Epithelial cell of esophagus (primary cell): Measurements from ENCODE around the gene INAVA.

Experiments used
- DNase-seq: peaks from one replicate; pipeline ENCODE4 v3.0.0; 2010; ENCODE audit warnings: low read depth
- H3K4me3 ChIP-seq: 2 replicates; pipeline ENCODE4 v1.5.1; 2011; ENCODE audit warnings: mild to moderate bottlenecking, low read length, control low read depth
- CTCF ChIP-seq: IDR thresholded peaks from 2 replicates; pipeline ENCODE4 v1.5.1; 2011; ENCODE audit warnings: low read depth, mild to moderate bottlenecking, low read length, control low read depth, inconsistent platforms; ENCODE audit not compliant: insufficient read depth; ENCODE audit errors: missing control alignments

Gene INAVA

GRCh38 chr1:200875416-200875815 is 19.3 kb upstream of the INAVA start:
- no peak for TF ChIP-seq CTCF
- DNase-seq, result no peak
- no peak overlapping the region for H3K4me3 ChIP-seq

DNA sequence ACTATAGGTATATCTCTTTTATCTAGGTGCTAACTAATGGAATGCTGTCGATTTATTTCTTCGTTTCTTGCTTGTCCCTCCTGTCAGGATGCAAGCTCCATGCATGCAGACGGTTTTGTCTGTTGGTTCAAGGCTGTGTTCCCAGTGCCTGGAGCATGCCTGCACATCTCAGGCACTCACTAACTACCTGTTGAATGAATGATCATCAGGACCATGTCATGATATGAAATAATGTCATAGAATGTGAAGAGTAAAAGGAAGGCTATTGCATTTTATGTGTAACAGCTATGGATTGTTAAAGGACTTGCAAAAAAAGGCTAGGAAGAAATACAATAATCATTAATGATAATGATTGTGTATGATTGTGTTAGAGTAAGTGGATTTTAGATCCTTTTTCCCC is 17.7 kb upstream of the INAVA start:
- DNase-seq, result no peak
- no peak overlapping the region for H3K4me3 ChIP-seq
- TF ChIP-seq CTCF, result no peak

DNA sequence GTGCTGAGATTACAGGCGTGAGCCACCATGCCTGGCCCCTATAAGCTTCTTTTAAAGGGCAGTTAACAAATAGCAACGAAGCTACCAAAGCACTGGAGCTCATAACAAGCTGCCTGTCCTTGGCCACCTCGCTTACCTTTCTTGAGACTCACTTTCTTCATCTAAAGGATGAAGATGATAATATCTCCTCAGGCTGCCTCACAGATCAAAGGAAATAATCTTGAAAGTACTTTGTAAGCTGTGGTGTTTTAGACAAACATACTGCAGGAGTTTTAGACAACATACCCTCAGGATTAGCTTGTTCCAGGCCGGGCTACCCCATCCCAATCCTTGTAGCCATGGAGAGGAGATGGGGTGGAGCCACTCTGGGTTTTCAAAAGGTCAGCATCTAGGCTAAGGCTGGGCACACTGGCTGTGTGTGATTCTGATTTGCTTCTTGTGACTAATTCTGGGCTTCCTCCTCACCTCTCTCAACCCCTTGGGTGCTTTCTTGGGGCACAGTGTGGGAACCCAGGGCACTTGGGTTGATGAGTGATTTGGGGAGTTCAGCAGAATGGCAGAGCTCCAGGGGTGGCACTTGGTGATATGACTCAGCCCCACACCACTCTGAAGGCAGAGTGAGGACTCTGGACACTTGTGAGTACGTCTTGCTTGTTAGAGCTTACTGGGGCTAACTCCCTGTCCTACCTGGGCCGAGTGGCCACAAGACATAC is 16.7 kb upstream of the INAVA start:
- no peak for TF ChIP-seq CTCF
- no peak overlapping the region for H3K4me3 ChIP-seq
- no peak for DNase-seq

DNA sequence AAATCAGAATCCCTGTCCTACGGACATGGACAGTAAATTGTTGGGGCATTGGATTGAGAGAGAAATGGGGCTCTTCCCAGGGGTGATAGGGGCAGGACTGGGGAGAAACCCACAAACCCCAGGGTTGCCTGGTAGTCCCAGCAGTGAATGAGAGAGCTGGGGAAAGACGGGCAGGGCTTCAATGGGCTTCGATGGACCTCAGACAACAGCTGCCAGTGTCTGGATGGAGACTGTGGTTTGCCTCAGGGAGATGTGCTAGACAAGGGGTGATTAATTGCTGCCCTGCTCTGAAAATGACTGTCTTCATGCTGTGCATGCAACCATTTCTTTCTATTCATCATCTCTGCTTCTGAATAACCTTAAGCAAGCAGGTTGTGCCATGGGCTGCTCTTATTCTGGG is 14.5 kb upstream of the INAVA start:
- H3K4me3 ChIP-seq, result no peak overlapping the region
- no peak for TF ChIP-seq CTCF
- DNase-seq, result peak; percentile 76

- TF ChIP-seq CTCF, result no peak
- DNase-seq, result no peak
- no peak overlapping the region for H3K4me3 ChIP-seq
These were observed 11.6 kb upstream of the INAVA start for GRCh38 chr1:200883118-200883517.

GRCh38 chr1:200885623-200886402 is 8.9 kb upstream of the INAVA start:
- DNase-seq, result no peak
- TF ChIP-seq CTCF, result no peak
- no peak overlapping the region for H3K4me3 ChIP-seq
